ENCODE measurements around the gene KLHL26.

The KLHL26 gene

GRCh38 chr19:18601875-18602274 is 35.0 kb upstream of the KLHL26 start:
- no peak for DNase-seq (ENCODE audit: low read depth in 4 of 4, low spot score in 1 of 4)

DNA sequence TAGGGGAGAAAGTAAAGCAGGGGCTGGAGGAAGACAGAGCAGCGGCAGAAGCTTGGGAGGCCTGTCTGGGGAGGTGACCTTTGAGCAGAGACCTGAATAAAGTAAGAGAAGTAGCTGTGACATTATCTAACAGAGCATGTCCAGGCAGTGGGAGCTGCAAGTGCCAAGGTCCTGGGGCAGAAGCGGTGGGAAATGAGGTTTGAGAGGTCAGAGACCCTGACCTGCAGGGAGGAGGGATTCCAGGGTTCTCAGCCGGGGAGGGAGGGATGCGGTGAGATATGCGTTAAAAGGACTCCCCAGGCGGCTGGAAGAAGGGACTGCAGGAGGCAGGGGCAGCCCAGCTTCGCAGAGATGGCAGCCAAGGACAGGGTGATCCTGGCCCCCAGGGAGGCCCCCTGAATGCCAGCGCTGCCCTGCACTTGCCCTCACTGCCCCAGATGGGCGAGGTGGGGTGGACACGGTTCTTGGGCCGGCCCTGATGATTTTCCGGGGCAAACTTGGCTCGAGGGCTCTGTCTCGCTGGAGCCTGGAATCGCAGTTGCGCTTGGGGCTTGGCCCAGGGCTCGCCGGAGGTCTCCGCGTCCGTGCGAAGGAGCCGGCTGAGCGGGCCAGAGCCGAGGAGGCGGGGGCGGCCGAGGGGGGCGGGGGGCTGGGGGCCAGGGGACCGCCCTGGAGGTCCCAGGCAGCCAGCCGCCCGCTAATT is 33.4 kb upstream of the KLHL26 start:
- no peak for DNase-seq (ENCODE audit: low read depth in 4 of 4, low spot score in 1 of 4)

GRCh38 chr19:18603958-18604819 is 32.6 kb upstream of the KLHL26 start:
- DNase-seq (ENCODE audit: low read depth in 4 of 4, low spot score in 1 of 4), result no peak

DNA sequence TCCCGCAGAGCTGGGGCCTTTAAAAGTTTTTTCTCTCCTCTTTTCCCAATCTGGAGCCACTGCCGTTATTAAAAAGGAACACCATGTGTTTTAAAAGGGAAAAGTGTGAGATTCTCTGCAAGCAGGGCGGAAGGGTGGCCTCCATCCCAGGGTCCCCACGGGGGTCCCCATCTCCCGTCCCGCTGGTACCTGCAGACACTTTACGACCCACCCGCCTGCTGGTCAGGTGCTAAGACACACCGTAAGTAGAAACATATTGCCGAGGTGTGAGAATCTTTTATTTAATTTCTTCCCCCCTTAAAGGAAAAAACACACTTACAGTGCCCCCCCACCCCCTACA is 32.0 kb upstream of the KLHL26 start:
- DNase-seq (ENCODE audit: low read depth in 4 of 4, low spot score in 1 of 4), result no peak

DNA sequence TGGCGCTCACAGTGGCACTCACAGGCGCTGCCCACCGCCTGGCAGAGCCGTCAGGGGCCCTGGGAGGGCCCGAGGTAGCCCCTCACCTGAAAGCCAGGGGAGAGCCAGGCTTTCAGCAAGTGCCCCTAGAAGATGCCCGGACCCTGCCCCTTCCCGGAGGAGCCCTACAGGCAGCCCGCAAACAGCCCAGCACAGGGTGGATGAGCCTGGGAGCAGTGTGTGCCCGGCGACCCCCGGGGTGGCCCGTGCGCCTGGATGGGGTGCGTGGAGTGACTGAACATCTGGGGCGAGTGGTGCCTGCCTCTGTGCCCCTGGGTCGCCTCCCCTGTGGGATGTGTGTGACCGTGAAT is 31.7 kb upstream of the KLHL26 start:
- DNase-seq (ENCODE audit: low read depth in 4 of 4, low spot score in 1 of 4), result no peak

DNA sequence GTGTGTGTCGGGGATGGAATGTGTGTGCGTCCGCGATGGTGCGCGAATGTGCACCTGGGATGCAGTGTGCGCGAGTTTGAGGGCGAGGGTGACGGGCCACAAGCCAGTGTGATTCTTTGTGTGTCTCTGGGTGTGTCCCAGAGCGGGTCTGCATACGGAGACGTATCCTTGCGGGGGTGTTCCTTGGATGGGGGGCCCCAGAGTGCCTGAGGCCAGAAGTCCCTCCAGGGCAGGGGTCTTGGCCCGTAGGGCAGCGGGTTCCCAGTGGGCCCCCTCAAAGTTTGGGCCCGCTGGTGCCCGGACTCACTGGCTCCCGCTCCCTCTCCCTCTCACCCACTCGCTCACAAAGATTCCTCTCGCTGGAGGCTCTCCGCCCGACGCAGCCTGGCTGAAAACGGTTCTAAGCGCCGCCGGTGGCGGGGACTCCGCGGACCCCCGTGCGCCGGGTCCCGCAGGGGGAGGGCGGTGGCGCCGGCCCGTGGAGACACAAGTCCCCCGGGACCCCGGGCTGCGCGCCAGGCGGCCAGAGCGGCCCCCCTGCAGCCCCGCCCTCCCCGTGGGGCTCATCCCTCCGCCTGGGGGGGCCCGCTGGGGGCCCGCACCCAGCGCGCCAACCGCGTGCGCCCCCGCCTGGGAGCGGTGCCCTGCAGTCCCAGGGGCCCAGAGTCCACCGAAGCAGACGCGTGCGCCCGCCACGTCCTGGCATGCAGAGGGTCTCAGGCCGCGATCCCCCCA is 31.1 kb upstream of the KLHL26 start:
- DNase-seq (ENCODE audit: low read depth in 4 of 4, low spot score in 1 of 4), result no peak

DNA sequence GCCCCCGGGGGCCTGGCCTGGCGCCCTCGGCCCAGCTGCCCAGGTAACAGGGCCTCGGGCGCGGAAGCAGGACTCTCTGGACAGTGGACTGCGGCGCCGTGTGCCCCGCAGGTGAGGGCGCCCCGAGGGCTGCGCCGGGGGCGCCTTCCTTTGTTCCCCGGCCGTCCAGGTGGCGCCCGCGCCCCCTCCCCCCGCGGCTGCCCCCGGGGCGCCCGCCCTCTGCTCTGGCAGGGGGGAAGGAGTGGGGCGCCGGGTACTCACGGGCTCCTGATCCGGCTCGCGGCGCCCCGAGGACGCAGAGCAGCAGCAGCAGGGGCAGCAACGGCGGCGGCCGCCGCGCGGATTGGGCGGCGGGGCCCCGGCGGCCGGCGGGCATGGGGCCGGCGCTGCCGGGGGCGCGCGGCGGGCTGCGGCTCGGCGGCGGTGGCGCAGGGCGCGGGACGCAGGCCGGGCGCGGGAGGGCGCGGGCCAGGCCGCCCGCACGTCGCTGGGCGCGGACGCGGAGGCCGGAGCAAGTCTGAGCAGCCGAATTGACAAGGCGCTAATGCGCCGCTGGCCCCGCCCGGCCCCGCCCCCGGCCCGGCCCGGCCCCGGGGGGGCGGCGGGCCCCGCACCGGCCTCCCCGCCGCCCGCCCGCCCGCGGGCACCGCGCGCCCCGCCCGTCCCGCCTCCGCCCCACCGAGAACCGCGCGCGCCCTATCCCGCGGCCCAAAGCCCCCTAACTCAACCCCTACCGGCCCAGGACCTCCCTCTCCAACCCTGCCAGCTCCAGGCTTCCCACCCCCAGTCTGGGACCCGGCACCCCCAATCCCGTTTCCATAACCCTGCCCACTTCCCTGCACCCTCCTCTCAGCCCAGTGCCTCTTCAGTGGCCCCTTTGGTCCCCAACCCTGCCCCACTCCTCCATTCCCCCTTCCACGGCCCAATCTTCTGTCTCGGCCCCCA is 30.3 kb upstream of the KLHL26 start, which contains the start of gene CRLF1:
Gene CRLF1, minus strand, starts transcription at position 519 of the 945 bp plus-strand sequence. Its CDS starts 143 bp downstream, at position 376.
- DNase-seq (ENCODE audit: low read depth in 4 of 4, low spot score in 1 of 4), result no peak

DNA sequence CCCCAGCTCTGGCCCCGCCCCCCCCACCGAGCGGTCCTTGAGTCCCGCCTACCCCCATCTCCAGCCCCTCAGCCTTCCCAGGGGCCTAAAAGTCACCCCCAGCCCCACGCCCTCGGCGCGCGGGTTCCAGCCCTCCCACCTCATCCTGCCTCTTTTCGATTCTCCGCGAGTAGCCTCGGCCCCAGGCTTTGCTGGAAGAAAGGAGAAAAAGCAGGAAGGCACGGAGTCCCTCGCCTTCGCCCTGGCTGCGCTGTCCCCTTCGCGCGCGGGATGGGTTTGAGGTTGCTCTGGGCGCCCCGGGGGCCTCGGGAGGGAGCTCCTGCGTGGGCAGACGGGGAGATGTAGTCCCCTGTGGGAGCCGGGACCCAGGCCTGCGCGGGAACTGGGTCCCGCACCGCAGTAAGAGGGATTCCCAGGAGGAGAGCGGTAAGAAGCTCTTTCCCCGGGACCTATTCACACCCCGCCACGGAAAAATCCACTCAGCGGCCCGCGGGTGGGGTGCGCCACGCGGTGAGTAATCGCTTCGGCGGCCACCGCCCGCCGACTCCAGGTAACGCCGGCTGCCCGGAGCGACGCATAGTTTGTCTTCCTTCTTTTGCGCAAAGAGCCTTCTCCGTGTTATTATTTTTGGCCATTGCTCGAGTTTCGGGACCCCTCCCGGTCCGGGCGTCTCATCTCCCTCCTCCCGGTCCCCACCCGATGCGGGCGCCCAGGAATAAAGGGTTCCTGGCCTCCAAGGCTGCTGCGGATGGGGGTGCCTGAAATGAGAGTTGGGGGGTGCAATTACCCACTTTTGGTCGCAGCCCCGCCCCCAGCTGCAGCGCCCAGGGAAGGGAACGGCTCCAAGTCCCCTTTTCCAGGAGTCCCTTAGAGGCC is 29.4 kb upstream of the KLHL26 start:
- DNase-seq (ENCODE audit: low read depth in 4 of 4, low spot score in 1 of 4), result no peak

- DNase-seq (ENCODE audit: low read depth in 4 of 4, low spot score in 1 of 4), result no peak
Observed at GRCh38 chr19:18608102-18608804, 28.6 kb upstream of the KLHL26 start.

DNA sequence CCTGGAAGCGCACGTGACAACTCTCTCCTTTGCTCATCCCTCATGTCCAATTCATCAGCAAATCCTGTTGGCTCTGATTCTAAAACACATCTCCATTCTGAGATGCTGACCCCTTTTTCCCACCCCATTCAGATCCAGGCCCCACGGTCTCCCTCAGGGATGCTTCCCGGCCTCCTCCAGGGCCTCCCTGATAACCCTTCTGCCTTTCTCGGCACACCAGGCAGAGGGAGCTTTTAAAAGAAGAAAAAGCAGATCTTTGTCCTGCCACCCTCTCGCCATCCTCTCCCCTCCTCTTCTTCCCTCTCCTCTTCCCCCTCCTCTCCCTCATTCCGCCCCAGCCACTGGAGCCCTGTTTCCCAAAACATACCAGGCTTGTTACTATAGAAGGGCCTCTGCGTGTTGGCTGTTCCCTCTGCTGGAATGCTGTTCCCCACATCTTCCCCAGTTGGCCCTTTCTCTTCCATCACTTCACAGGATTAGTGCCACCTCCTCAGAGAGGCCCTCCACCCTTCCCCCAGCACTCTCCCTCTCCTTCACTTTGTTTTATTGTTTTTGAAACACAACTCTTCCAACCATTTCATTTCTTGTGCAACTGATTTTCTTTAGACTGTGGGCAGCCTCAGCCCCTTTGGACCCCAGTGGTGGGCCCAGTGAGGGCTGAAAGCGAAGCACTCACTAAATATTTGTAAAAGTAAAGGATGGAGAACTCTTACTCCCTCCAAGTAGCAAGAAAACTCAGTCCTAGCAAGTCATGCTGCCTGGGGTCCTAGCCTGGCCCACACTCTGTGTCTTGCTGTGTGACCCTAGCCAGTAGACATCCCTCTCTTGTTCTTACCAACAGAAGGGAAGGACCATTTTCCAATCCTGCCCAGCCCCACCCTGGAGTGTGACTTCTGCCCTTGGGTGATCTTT is 27.8 kb upstream of the KLHL26 start:
- no peak for DNase-seq (ENCODE audit: low read depth in 4 of 4, low spot score in 1 of 4)

GRCh38 chr19:18609717-18610051 is 27.1 kb upstream of the KLHL26 start:
- no peak for DNase-seq (ENCODE audit: low read depth in 4 of 4, low spot score in 1 of 4)

DNA sequence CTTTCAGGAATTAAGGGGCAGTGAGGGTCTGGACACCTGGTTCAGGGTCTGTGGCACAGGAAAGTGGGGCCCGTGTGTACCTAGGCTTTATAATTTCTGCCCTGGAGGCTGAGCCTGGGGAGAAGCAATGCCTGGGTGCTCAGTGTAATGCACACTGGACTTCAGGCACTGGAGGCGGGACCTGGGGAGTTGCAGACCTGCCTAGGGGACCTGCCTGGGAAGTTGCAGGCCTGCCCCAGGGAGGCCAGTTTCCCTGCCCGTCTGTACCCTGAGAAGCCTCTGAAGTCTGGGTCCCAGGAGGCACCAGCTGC is 26.6 kb upstream of the KLHL26 start:
- DNase-seq (ENCODE audit: low read depth in 4 of 4, low spot score in 1 of 4), result no peak

DNA sequence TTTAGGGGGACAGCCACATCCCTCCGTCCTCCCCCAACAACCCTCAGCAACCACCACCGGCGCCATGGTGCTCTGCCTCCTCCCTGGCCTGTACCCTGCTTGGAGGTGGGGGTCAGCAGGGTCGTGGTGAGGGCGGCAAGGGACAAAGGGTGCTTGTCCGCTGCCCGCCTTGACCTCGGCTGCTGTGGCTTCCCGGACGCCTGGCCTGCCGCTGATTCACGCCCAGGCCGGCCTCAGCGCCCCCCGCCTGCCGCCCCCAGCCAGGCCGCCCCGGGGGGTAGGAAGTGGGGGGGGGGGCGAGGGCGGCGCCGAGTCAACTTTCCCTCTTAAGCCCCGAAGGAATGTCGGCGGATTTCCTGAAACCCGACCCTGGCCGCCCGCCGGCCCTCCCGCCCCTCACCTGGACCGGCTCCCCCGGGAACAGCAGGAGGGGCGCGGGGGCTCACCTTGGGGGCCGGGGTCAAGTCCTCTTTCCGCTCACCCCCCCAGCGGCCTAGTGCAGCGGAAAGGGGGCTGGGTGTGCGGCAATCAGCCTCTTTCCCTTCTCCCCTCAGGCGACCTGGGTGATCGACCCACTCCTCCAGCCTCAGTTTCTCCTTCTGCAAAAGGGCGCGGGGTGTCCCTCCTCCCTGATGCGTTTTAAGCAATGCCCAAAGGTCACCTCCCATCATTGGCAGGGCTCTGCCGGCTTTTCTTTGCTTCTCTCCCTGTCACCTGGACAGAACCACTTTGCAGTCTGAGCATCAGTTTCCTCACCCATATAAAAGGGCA is 26.1 kb upstream of the KLHL26 start:
- DNase-seq (ENCODE audit: low read depth in 4 of 4, low spot score in 1 of 4), result no peak

GRCh38 chr19:18611327-18612050 is 25.3 kb upstream of the KLHL26 start:
- no peak for DNase-seq (ENCODE audit: low read depth in 4 of 4, low spot score in 1 of 4)

GRCh38 chr19:18612051-18612771 is 24.6 kb upstream of the KLHL26 start:
- DNase-seq (ENCODE audit: low read depth in 4 of 4, low spot score in 1 of 4), result no peak

DNA sequence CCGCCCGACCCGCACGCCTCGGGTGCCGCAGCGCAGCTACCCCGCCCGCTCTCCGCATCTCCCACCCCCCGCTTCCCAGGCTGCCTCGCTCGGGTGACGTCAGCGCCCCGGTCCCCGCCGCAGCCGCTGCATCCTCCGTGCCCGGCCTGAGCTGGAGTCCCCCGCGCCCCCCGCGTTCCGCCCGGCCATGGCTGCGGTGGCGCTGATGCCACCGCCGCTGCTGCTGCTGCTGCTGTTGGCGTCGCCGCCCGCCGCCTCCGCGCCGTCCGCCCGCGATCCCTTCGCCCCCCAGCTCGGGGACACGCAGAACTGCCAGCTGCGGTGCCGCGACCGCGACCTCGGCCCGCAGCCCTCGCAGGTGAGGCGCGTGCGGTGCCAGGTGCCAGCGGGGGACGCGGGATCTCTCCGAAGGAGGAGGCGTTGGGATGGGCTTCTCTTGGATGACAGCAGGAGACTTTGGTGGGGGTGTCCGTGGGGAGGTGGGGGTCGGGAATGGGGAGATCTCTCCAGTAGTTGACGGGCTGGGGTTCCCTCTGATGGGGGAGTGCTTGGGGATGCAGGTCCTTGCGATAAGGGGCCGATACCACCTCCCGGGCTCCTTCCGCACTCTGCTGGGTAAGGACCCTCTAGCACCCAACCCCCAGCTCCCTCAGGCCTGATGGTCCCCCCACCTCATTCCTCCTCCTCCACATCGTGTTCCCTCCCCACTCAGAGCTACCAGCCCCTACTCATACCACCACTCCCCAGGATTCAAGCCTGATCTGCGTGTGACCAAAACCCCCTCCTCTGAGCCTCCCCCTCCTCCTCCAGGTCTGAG is 23.8 kb upstream of the KLHL26 start, which contains the start of gene TMEM59L:
Gene TMEM59L, plus strand, starts transcription at position 99 of the 817 bp plus-strand sequence. Its CDS starts 89 bp downstream, at position 188.
- DNase-seq (ENCODE audit: low read depth in 4 of 4, low spot score in 1 of 4), result no peak
